OCI-LY7 (cell line): Measurements from ENCODE around the gene APOA4. TPM values are rescaled to one million over a fixed set of nuclear protein-coding genes. Genes with fewer than 3 reads are reported as not detected.

Experiments
- BruUV-seq: library from RNA; stranded (reverse); fragments of 400-500 nt; replicated peaks from 2 replicates; lab custom pipeline; 2021; lab: Mats Ljungman, UMichigan
- CTCF ChIA-PET: fragments of 300-600 bp; sonication (Branson Sonifier 250); formaldehyde crosslinking; loops from one replicate; lab custom pipeline; 2022; ENCODE audit warnings: antibody characterized with exemption; ENCODE audit not compliant: unreplicated experiment; lab: Charles Lee
- POLR2A ChIA-PET: fragments of 300-600 bp; sonication (Branson Sonifier 250); formaldehyde crosslinking; loops from one replicate; lab custom pipeline; 2022; ENCODE audit warnings: antibody characterized with exemption; lab: Charles Lee
- DNase-seq: peaks from one replicate; pipeline ENCODE4 v3.0.0-alpha.2; 2015; ENCODE audit warnings: low spot score
- H2AFZ ChIP-seq: fragments of 200-600 bp; sonication (generic), shearing (Covaris generic); 2 replicates; pipeline ENCODE4 v1.6.1; 2014; ENCODE audit warnings: mild to moderate bottlenecking, antibody characterized with exemption, low read length, moderate library complexity
- H3K27ac ChIP-seq: fragments of 200-600 bp; sonication (generic); 2 replicates; pipeline ENCODE4 v1.5.1; 2014; ENCODE audit warnings: mixed run types, low read depth, mild to moderate bottlenecking, moderate library complexity, low read length, inconsistent platforms; ENCODE audit not compliant: poor library complexity, severe bottlenecking
- H3K36me3 ChIP-seq: fragments of 200-600 bp; sonication (generic); 2 replicates; pipeline ENCODE4 v1.6.1; 2014; ENCODE audit warnings: mild to moderate bottlenecking, antibody characterized with exemption, low read length, moderate library complexity, mixed read lengths; ENCODE audit not compliant: insufficient read depth
- H3K4me1 ChIP-seq: fragments of 200-600 bp; sonication (generic); 2 replicates; pipeline ENCODE4 v1.5.1; 2014; ENCODE audit warnings: mild to moderate bottlenecking, low read length; ENCODE audit not compliant: insufficient read depth, poor library complexity, severe bottlenecking
- H3K4me2 ChIP-seq: fragments of 200-600 bp; sonication (generic); 2 replicates; pipeline ENCODE4 v1.6.1; 2014; ENCODE audit warnings: mild to moderate bottlenecking, low read length
- H3K4me3 ChIP-seq: fragments of 200-600 bp; sonication (generic); 2 replicates; pipeline ENCODE4 v1.5.1; 2014; ENCODE audit warnings: mild to moderate bottlenecking, low read depth, low read length; ENCODE audit not compliant: poor library complexity, severe bottlenecking
- H3K79me2 ChIP-seq: fragments of 200-600 bp; sonication (generic); 2 replicates; pipeline ENCODE4 v1.6.1; 2016; ENCODE audit warnings: low read depth, mild to moderate bottlenecking, low read length, moderate library complexity, mixed read lengths; ENCODE audit not compliant: insufficient read depth
- H3K9me2 ChIP-seq: fragments of 200-600 bp; sonication (generic); 2 replicates; pipeline ENCODE4 v1.6.1; 2016; ENCODE audit warnings: mild to moderate bottlenecking, low read length, mixed read lengths; ENCODE audit not compliant: insufficient read depth
- H3K9me3 ChIP-seq: fragments of 200-600 bp; sonication (generic); 2 replicates; pipeline ENCODE4 v1.6.1; 2014; ENCODE audit warnings: mild to moderate bottlenecking, mixed run types, low read length, mixed read lengths
- H4K20me1 ChIP-seq: fragments of 200-600 bp; sonication (generic); 2 replicates; pipeline ENCODE4 v1.6.1; 2014; ENCODE audit warnings: mild to moderate bottlenecking, antibody characterized with exemption, low read length, moderate library complexity, mixed read lengths; ENCODE audit not compliant: insufficient read depth
- CTCF ChIP-seq: fragments of 200-600 bp; sonication (generic); conservative IDR thresholded peaks from 2 replicates; pipeline ENCODE4 v1.5.1; 2014; ENCODE audit warnings: mild to moderate bottlenecking, antibody characterized with exemption, low read length, moderate library complexity, mixed read lengths
- EZH2phosphoT487 ChIP-seq: fragments of 200-600 bp; sonication (generic); IDR thresholded peaks from 2 replicates; pipeline ENCODE4 v1.6.1; 2018; ENCODE audit warnings: low read depth, borderline replicate concordance, mild to moderate bottlenecking, mixed run types, antibody characterized with exemption, low read length, moderate library complexity, mixed read lengths
- intact Hi-C: fragments of 100-400 bp; cut with micrococcal nuclease; formaldehyde crosslinking; loops from one replicate; pipeline ENCODE4 v1.10.0; 2022; ENCODE audit not compliant: unreplicated experiment
- total RNA-seq, 2 experiments: library from RNA; depleted of rRNA in 1 of 2; stranded (reverse); fragments of >200 nt in 1 of 2; shearing (Covaris generic) in 1 of 2; gene quantifications; 2 replicates each; pipeline ENCODE4 v1.2.3, GENCODE V29; 2014 to 2022

Gene APOA4
- total RNA-seq, 2 experiments from 2014 or later: not detected

GRCh38 chr11:116849060-116849459 lies 26.0 kb upstream of the APOA4 start:
- H3K27ac ChIP-seq: no peak overlapping the region
- peaks cover 23% of the 10 kb centered on the region for H3K4me1 ChIP-seq
- H4K20me1 ChIP-seq: no peaks in the 10 kb centered on the region
- no peak overlapping the region for H2AFZ ChIP-seq
- no peak overlapping the region for H3K4me3 ChIP-seq
- TF ChIP-seq EZH2phosphoT487 (no peak), CTCF (no peak)
- DNase-seq: no peak
- ChIA-PET POLR2A (no interaction called here), CTCF (no interaction called here)
- BruUV-seq: no TSS peak
- intact Hi-C loops: no loop called here
- H3K9me3 ChIP-seq: no peaks in the 10 kb centered on the region
- H3K36me3 ChIP-seq: peaks cover 77% of the 10 kb centered on the region
- no peaks in the 10 kb centered on the region for H3K9me2 ChIP-seq
- no peaks in the 10 kb centered on the region for H3K79me2 ChIP-seq
- no peak overlapping the region for H3K4me2 ChIP-seq

GRCh38 chr11:116847612-116848011 lies 24.5 kb upstream of the APOA4 start:
- no peak overlapping the region for H3K27ac ChIP-seq
- ChIA-PET POLR2A (no interaction called here), CTCF (no interaction called here)
- peaks cover 9% of the 10 kb centered on the region for H3K4me1 ChIP-seq
- no peaks in the 10 kb centered on the region for H3K79me2 ChIP-seq
- no peak overlapping the region for H3K4me2 ChIP-seq
- H2AFZ ChIP-seq: no peak overlapping the region
- peaks cover 77% of the 10 kb centered on the region for H3K36me3 ChIP-seq
- H3K9me2 ChIP-seq: no peaks in the 10 kb centered on the region
- TF ChIP-seq EZH2phosphoT487: no peak
- no peak for TF ChIP-seq CTCF
- H3K9me3 ChIP-seq: no peaks in the 10 kb centered on the region
- no peaks in the 10 kb centered on the region for H4K20me1 ChIP-seq
- intact Hi-C loops: no loop called here
- DNase-seq: no peak
- no TSS peak for BruUV-seq
- no peak overlapping the region for H3K4me3 ChIP-seq

- TF ChIP-seq EZH2phosphoT487: no peak
- no peak for TF ChIP-seq CTCF
- Histone ChIP-seq H3K9me2 (no peaks in the 10 kb centered on the region), H3K4me2 (no peak overlapping the region), H4K20me1 (no peaks in the 10 kb centered on the region), H3K4me1 (no peaks in the 10 kb centered on the region), H3K79me2 (no peaks in the 10 kb centered on the region), H2AFZ (no peak overlapping the region), H3K9me3 (no peaks in the 10 kb centered on the region), H3K4me3 (no peak overlapping the region), H3K36me3 (peaks cover 62% of the 10 kb centered on the region), H3K27ac (no peak overlapping the region)
- ChIA-PET CTCF (no interaction called here), POLR2A (no interaction called here)
- intact Hi-C loops: no loop called here
- BruUV-seq: no TSS peak
- DNase-seq: no peak
Observed at GRCh38 chr11:116844722-116845121, 21.6 kb upstream of the APOA4 start.
